Testis (tissue), 2 donors: ENCODE measurements around the gene RPP25L.

Source experiments
- POLR2A ChIP-seq: fragments of 450-650 bp; IDR thresholded peaks from one replicate; pipeline ENCODE4 v1.6.1; 2017; ENCODE audit warnings: antibody characterized with exemption, mild to moderate bottlenecking, moderate library complexity
- TF ChIP-seq, protein P1 (sequence below), 3 experiments: fragments of 450-650 bp in 2 of 3; fragments of 200-600 bp in 1 of 3; sonication (generic) in 1 of 3; IDR thresholded peaks; one replicate each; pipeline ENCODE4 v1.5.1; 2016 to 2019; ENCODE audit warnings: antibody characterized with exemption in 3 of 3, mild to moderate bottlenecking in 2 of 3, moderate library complexity in 1 of 3

DNA sequence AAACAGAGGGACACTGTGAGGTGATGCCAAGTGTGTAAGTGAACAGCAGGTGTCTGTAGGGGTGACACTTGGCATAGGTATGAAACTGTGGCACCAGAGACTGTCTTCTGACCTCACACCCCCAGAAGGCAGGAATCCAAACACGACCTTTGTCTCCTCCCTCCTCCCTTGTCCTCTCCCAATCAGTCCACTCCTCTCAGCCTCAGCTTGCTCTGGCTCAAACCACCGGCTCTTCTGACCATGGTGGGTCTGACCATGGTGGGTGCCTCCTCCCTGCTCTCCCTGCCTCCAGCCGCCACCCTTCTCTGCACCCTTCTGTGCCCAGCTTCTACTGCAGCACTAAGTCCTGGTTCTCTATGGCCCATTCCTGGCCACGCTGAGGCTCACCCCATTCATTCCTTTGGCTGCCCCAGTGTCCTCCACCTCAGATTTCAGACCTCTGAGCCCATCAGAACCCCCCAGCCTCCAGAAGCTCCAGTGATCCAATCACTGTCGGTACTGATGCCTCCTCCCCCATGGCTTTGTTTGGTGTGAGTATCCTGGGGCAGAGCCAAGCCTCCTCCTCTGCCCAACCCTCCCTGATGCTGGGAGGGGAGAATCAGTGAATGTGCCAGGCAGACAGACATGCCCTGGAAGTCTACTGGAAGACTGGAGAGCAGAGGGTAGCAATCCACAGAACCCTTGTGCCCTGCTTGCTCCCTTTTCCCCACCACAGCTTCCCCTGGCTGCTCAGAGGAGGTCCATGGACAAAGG is 18.7 kb upstream of the RPP25L start:
- TF ChIP-seq, protein P1, sequence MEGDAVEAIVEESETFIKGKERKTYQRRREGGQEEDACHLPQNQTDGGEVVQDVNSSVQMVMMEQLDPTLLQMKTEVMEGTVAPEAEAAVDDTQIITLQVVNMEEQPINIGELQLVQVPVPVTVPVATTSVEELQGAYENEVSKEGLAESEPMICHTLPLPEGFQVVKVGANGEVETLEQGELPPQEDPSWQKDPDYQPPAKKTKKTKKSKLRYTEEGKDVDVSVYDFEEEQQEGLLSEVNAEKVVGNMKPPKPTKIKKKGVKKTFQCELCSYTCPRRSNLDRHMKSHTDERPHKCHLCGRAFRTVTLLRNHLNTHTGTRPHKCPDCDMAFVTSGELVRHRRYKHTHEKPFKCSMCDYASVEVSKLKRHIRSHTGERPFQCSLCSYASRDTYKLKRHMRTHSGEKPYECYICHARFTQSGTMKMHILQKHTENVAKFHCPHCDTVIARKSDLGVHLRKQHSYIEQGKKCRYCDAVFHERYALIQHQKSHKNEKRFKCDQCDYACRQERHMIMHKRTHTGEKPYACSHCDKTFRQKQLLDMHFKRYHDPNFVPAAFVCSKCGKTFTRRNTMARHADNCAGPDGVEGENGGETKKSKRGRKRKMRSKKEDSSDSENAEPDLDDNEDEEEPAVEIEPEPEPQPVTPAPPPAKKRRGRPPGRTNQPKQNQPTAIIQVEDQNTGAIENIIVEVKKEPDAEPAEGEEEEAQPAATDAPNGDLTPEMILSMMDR (IDR thresholded peaks at IDR 0.05) = no peak
- TF ChIP-seq POLR2A = no peak
